Right renal pelvis (tissue), 4 donors: Measurements from ENCODE around the gene INA. TPM values are rescaled to one million over a fixed set of nuclear protein-coding genes. Genes with fewer than 3 reads are reported as not detected.
A peak's percentile ranks its signal among the peaks of the same experiment; 100 is the strongest.
"Not testable (repeated sequence)": the region's sequence is repeated elsewhere in the genome, so short reads cannot be mapped to it uniquely, and the experiment has no call there.

Experiments
- DNase-seq, 4 donors: peaks; one replicate each; pipeline ENCODE4 v3.0.0-alpha.2; 2013; ENCODE audit warnings: low read depth in 4 of 4, low spot score in 3 of 4, missing footprints in 1 of 4
- polyA plus RNA-seq, 4 donors: library from polyadenylated mRNA; unstranded; fragments of 120-200 nt; gene quantifications; one replicate each; pipeline ENCODE4 v1.2.1, GENCODE V29; 2013; ENCODE audit not compliant: insufficient read length in 4 of 4

The INA gene
- 1 to 10 TPM in 2 of 4 donors, under 1 TPM in 2; 0.30 to 1.7 (median 0.92) TPM for polyA plus RNA-seq

DNA sequence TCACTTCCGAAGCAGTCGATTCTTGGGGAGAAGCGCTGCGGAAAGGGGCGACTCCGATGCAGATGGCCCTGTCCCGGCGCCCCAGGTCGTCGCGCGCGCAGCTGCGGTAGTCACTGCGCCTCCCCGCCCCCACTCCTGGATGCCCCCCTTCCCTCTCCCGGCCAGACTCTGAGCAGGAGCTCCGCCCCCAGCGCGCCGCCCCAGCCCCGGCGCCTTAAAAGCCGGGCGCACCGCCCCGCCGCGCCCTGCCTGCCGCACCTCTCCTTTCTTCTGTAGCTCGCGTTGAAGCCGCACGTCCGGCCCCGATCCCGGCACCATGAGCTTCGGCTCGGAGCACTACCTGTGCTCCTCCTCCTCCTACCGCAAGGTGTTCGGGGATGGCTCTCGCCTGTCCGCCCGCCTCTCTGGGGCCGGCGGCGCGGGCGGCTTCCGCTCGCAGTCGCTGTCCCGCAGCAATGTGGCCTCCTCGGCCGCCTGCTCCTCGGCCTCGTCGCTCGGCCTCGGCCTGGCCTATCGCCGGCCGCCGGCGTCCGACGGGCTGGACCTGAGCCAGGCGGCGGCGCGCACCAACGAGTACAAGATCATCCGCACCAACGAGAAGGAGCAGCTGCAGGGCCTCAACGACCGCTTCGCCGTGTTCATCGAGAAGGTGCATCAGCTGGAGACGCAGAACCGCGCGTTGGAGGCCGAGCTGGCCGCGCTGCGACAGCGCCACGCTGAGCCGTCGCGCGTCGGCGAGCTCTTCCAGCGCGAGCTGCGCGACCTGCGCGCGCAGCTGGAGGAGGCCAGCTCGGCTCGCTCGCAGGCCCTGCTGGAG, at the start of gene INA:
Gene INA (plus strand): TSS at position 243 of the 817 bp plus-strand sequence. CDS start 74 bp downstream, at position 317.
- DNase-seq: peak in 3 of 4 donors; percentile 35 to 42 (median 40)

DNA sequence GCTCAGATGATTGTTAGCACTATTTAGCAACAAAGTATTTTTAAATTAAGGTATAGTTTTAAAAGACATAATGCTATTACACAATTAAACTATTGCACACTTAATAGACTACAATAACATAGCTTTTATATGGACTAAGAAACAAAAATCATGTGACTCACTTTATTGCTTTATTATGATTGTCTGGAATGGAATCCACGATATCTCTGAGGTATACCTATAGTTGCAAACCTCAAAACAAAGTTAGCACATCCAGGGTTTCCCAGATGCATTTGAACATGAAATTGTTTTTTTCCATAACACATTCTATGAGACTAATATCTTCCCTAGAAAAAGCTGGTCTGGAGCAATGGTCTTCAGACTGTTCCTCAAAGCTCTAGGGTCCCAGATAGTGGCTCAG, 49.5 kb upstream of the INA start:
- DNase-seq: no peak

DNA sequence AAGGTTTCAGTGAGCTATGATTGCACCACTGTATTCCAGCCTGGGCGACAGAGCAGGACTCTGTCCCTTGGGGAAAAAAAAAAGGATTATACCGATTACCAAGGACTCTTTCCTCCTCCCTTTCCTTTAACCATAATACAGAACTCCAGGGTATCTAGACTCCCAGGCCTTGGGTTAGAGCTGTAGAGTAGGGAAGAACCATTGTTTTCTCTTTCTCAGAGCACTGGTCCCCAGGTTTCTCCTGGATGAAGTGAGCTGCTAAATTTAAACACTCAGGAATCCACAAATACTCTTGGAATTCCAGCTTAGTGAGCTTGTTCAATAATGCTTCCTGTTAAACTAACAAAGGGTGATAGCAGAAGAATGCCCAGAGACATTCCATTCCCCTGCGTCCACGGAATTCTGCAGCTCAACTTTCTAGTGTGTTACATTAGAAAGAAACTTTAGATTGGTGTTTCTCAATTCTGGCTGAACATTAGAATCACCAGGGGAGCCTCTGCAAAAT, 45.8 kb upstream of the INA start:
- DNase-seq: peak in 1 of 4 donors; percentile 40

DNA sequence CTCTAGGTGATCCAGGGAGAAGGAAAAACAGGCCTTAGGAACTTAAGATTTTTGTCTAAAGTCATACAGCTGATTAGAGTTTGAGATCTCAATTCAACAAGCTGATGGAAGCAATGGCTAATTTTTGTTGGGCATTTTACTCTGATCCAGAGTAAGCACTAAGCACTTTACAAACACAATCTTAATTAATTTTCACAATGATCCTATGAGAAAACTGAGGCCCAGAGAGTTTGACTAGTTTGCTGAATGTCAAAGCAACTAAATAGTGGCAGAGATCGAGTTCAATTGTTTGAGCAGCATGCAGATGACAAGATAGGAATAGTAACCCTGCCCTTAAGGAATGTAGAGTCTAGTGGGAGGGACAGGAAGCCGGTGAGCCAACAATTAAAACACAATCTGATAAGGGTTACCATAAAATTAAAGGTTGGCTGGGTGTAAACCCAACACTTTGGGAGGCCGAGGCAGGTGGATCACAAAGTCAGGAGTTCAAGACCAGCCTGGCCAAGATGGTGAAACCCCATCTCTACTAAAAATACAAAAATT, 44.7 kb upstream of the INA start:
- DNase-seq: no peak

DNA sequence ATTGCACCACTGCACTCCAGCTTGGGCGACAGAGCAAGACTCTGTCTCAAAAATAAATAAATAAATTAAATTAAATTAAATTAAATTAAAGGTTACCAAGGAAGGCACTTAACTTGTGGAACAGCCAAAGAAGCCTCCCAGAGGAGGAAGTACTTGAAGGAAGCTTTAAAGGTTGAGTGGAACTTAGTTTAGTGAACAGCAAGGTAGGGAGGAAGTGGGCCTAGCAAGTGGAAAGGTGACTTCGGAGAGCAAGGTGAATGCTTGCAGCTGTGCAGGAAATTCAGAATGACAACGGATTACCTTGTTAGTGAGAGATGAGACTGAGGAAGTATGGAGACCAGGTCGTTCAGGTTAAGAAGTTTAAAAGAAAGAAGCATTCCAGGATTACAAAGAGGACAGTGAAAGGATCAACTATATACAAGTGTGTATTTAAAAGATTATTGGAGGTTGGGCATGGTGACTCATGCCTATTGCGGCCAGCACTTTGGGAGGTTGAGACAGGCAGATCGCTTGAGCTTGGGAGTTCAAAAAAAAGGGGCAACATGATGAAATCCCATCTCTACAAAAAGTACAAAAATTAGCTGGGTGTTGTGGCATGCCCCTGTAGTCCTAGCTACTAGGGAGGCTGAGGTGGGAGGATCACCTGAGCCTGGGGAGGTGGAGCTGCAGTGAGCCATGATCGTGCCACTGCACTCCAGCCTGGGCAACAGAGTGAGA, 44.0 kb upstream of the INA start:
- no peak for DNase-seq

DNA sequence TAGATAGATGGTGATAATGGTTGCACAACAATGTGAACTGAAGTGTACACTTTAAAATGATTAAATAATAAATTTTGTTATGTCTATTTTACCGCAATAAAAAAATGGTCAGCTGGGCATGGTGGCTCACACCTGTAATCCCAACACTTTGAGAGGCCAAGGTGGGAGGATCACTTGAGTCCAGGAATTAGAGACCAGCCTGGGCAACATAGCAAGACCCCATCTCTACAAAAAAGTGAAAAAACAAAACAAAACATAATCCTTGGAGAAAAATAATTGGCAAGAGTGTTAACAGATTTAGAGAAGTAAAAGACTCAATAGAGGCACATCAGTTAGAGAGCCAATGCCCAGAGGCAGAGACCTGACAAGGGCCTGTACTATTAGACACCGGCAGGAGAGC, 41.2 kb upstream of the INA start:
- no peak for DNase-seq

DNA sequence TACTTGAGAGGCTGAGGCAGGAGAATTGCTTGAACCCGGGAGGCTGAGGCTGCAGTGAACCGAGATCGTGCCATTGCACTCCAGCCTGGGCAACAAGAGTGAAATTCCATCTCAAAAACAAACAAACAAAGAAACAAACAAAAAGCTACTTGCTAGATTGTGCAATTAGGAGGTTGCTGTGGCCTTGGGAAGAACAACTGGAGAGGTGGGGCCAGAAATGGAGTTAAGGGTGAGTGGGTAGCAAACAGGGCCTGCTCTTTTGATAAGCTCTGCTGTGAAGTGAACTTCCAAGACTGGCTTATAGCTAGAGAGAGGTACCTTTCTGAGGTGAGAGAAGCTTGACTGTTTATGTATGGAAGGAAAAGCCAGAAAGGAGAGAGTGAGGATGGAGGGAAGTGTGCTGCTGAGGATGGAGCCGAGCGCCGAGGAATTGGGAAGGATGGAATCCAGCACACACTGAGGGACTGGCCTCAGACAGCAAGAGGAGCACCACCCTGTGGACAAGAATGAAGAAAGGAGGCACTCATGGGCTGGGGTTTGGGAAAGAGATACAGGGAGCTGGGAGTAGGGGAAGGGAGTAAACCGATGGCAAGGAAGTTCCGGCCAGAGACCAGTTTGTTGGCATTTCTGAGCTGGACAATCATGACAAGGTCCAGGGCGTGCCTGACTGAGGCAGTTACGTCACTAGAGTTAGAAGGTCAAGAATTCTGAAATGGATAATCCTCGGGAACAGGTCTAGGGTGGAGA, 38.3 kb upstream of the INA start:
- DNase-seq: no peak

DNA sequence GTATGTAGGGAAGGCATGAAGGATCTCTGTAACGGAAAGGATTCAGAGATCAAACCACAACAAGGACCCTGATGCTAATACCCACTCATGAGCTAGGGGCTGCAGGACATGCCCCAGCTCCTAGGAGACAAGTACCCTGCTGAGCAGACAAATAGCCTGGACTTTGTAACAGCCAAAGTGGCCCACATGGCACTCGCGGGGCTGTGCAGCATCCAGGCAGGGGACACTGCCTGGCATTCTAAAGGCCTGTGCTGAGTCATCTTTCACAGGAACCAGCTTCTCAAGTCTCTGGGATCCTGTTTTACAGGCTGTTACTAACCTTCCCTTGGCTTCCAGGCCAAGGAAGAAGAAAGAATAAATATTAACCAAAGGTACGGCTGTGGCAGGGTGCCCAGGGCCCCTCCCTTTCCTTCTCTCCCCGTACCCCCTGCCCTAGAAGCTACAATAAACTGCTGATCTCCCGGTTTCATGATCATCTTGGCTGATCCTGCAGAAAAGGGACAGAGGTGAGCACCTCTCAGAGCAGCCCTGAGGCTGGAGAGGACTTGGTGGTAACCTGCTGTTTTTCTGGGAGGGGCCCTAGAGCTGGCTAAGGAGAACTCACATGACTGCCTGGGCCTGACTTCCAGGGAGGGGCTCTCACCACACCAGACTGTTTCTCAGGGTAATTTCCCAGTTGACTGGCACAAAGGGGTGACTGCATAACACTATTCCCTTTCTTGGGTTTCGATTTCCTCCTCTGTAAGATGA, 35.5 kb upstream of the INA start:
- peak in 1 of 4 donors; percentile 41 for DNase-seq

DNA sequence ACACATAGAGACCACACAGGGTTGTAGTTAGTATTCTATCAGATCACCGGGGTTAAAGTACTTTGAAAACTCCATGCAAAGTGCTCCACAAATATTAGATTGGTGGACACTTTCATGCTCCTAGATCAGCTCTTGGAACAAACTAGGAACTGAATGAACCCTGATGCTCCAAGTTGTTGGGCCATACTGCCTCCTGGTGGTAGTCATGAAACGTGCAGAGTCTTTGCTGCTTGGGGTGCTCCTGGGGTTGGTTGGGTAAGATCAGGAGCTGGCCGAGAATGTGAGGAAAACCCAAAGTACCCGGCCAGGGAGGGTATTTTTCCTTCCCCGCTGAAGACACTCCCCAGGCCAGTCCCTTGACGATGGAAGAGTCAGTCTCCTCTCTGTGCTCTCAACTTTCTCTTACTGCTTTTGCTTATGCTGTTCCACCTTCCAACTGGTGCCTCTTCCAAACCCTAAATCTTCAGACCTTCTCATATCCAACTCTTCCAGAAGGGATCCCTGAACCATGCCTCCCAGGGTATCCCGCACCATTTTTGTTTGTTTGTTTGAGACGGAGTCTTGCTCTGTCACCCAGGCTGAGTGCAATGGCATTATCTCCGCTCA, 32.2 kb upstream of the INA start:
- peak in 3 of 4 donors; percentile 45 to 64 (median 56) for DNase-seq

DNA sequence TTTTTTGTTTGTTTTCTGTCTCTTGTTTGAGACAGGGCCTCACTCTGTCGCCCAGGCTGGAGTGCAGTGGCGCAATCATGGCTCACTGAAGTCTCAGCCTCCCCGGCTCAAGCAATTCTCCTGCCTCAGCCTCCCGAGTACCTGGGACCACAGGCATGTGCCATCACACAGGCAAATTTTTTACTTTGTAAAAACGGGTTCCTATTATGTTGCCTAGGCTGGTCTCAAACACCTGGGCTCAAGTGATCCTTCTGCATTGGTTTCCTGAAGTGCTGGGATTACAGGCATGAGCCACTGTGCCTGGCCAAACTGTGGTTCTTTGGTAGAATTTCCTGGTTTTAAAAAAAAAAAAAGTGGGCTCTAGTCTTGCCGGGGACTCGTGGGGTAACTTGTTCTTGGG, 31.4 kb upstream of the INA start, which contains the start of gene RPEL1:
Gene RPEL1 (plus strand): TSS at position 301 of the 400 bp plus-strand sequence. CDS start 110 bp downstream, outside the sequence.
- not testable (repeated sequence) for DNase-seq

DNA sequence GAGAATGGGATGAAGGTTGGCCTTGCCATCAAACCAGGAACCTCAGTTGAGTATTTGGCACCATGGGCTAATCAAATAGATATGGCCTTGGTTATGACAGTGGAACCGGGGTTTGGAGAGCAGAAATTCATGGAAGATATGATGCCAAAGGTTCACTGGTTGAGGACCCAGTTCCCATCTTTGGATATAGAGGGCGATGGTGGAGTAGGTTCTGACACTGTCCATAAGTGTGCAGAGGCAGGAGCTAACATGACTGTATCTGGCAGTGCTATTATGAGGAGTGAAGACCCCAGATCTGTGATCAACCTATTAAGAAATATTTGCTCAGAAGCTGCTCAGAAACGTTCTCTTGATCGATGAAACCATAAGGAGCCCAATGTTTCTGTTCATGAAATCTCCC, 30.6 kb upstream of the INA start:
- no peak for DNase-seq

DNA sequence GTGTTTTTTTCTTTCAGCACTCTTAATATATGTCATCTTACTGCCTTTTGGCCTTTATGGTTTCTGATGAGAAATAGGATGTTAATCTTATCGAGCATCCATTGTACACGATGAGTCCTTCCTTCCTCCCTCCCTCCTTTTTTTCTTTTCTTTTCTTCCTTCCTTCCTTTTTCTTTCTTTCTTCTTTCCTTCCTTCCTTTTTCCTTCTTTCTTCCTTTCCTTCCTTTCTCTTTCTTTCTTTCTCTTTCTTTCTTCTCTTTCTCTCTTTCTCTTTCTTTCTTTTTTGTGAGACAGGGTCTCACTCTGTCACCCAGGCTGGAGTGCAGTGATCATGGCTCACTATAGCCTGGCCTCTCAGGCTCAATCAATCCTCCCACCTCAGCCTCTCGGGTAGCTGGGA, 22.8 kb upstream of the INA start:
- DNase-seq: no peak

DNA sequence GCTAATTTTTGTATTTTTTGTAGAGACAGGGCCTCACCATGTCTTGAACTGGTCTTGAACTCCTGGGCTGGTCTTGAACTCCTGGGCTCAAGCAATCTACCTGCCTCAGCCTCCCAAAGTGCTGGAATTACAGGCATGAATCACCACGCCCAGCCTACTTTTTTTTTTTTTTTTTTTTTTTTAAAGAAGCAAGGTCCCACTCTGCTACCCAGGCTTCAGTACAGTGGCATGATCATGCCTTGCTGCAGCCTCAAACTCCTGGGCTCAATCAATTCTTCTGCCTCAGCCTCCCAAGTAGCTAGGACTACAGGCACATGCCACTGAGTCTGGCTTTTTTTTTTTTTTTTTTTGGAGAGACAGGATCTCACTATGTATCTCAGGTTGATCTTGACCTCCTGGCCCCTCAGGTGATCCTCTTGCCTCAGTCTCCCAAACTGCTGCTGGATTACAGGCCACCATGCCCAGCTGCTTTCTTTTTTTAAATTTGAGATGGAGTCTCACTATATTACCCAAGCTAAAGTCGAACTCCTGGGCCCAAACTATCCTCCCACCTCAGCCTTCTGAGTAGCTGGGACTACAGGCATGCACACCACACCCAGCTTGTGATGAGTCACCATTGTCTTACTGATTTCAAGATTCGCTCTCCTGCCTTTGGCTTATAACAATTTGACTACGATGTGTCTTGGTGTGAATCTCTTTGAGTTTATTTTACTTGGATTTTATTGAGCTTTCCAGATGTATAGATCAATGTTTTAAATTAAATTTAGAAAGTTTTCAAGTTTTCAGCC, 22.2 kb upstream of the INA start:
- DNase-seq: no peak

DNA sequence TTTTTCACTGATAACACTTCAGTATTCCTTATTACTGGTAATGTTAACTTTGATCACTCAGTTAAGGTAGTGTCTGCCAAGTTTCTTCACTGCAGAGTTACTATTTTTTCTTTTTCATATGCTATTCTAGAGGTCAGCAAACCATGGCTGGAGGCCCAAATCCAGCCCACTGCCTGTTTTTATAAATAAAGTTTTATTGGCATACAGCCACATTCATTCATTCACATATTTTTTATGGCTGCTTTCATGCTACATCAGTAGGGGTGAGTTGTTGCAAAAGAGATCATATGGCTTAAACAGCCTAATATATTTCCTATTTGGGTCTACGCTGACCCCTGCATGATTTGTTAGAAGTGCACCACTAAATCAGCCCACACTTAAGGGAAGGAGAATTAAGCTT, 20.3 kb upstream of the INA start:
- DNase-seq: no peak

DNA sequence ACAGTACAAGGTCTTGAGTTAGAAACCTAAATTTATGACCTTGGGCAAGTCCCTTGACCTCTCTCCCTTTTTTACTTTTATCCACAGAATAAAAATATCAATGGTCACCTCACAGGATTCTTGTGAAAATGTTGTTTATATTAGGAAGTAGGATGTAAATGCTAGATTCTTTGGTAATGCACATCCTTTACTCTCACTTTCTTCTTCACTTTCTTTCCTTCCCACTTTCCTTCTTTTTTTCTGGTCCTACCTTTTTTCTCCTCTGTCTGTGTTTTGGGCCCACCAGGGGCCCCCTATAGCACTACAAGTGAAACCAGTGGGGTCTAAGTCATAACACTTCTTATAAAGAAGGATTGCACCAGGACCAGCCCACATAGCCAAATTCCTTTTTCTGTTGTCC, 19.1 kb upstream of the INA start:
- no peak for DNase-seq

DNA sequence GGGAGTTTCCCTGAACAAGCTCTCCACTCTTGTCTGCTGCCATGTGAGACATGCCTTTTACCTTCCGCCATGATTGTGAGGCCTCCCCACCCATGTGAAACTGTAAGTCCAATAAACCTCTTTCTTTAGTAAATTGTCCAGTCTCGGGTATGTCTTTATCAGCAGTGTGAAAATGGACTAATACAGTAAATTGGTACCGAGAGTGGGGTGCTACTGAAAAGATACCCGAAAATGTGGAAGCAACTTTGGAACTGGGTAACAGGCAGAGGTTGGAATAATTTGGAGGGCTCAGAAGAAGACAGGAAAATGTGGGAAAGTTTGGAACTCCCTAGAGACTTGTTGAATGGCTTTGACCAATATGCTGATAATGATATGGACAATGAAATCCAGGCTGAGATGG, 18.0 kb upstream of the INA start:
- not testable (repeated sequence) for DNase-seq

DNA sequence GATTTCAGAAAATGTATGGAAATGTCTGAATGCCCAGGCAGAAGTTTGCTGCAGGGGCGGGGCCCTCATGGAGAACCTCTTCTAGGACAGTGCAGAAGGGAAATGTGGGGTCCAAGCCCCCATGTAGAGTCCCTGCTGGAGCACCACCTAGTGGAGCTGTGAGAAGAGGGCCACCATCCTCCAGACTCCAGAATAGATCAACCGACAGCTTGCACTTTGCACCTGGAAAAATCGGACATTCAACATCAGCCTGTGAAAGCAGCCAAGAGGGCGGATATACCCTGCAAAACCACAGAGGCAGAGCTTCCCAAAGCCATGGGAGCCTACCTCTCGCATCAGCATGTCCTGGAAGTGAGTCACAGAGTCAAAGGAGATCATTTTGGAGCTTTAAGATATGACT, 16.9 kb upstream of the INA start:
- DNase-seq: no peak

DNA sequence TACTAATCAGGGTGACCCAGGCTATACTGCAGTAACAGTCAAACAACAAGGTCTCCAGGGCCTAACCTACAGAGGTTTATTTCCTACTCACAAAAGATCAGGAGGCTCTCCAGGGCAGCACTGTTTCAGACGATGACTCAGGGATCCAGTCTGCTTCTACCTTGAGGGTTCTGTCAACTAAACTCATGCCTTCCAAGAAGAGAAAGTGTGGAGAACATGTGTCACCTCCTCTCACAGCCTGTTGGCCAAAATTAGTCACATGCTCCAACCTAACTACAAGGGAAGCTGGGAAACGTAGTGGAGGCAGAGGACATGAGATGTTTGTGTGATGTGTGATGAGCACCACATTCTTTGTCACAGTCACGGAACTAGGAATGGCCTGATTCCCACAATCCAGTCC, 14.7 kb upstream of the INA start:
- no peak for DNase-seq
